Muscle of leg (tissue), 16 donors: ENCODE results near the gene CLP1. TPM values are rescaled to one million over a fixed set of nuclear protein-coding genes. Genes with fewer than 3 reads are reported as not detected.

Source experiments
- DNase-seq: peaks from one replicate; pipeline ENCODE4 v3.0.0; 2013
- H3K27ac ChIP-seq: one replicate; pipeline ENCODE4 v1.5.1; 2013; ENCODE audit warnings: mild to moderate bottlenecking, low read length, control low read depth
- H3K27me3 ChIP-seq: one replicate; pipeline ENCODE4 v1.6.1; 2013; ENCODE audit warnings: low read length; ENCODE audit not compliant: control insufficient read depth, insufficient read depth
- H3K36me3 ChIP-seq: one replicate; pipeline ENCODE4 v1.6.1; 2013; ENCODE audit warnings: low read length; ENCODE audit not compliant: control insufficient read depth, insufficient read depth
- H3K4me1 ChIP-seq: one replicate; pipeline ENCODE4 v1.6.1; 2013; ENCODE audit warnings: low read length; ENCODE audit not compliant: control insufficient read depth, insufficient read depth
- H3K4me3 ChIP-seq: one replicate; pipeline ENCODE4 v1.5.1; 2013; ENCODE audit warnings: low read length, control low read depth
- H3K9me3 ChIP-seq: replicated peaks from 2 replicates; pipeline ENCODE4 v1.6.1; 2013; ENCODE audit warnings: low read depth, low read length; ENCODE audit not compliant: control insufficient read depth
- WGBS: methylation state at CpG from one replicate; pipeline ENCODE4 v1.1.5; 2013; ENCODE audit warnings: missing lambda C conversion rate; ENCODE audit not compliant: insufficient coverage; 5-methylcytosine and 5-hydroxymethylcytosine counted together
- long read RNA-seq, 11 donors: transcript quantifications; one replicate each; lab custom pipeline, GENCODE V29; 2026
- polyA plus RNA-seq, 8 donors: library from polyadenylated mRNA; unstranded; fragments of 120-200 nt; gene quantifications; one replicate each; pipeline versions ENCODE4 v1.2.1 to v1.2.3, GENCODE V29; 2013; ENCODE audit warnings: inconsistent platforms in 1 of 8, low replicate concordance in 1 of 8; ENCODE audit not compliant: insufficient read length in 8 of 8, insufficient read depth in 1 of 8
- total RNA-seq: library from RNA; stranded (reverse); fragments of 120-200 nt; gene quantifications from one replicate; pipeline ENCODE4 v1.2.4, GENCODE V29; 2013

Gene CLP1
- 12.3 TPM for total RNA-seq
- 10 to 100 TPM in 4 of 8 donors, 1 to 10 TPM in 4; 8.6 to 11.3 (median 10.0) TPM for polyA plus RNA-seq
- long read RNA-seq, donor 1, partial matches to known transcripts = 0 of 4 reads
- long read RNA-seq, donor 1, other reads (novel, unspliced or antisense) = 0 of 4 reads
- long read RNA-seq, donor 2 = 0 reads
- long read RNA-seq, donor 3, transcript CLP1-205 (3 exons, 2,435 nt) = major isoform, 5 of 6 reads
- long read RNA-seq, donor 3, partial matches to known transcripts = 0 of 6 reads
- long read RNA-seq, donor 3, other reads (novel, unspliced or antisense) = 0 of 6 reads
- long read RNA-seq, donor 4, transcript CLP1-205 (3 exons, 2,435 nt) = major isoform, 5 of 5 reads
- long read RNA-seq, donor 4, partial matches to known transcripts = 0 of 5 reads
- long read RNA-seq, donor 4, other reads (novel, unspliced or antisense) = 0 of 5 reads
- long read RNA-seq, donor 5, transcript CLP1-205 (3 exons, 2,435 nt) = major isoform, 8 of 8 reads
- long read RNA-seq, donor 5, partial matches to known transcripts = 0 of 8 reads
- long read RNA-seq, donor 5, other reads (novel, unspliced or antisense) = 0 of 8 reads
- long read RNA-seq, donor 6, transcript CLP1-205 (3 exons, 2,435 nt) = major isoform, 5 of 5 reads
- long read RNA-seq, donor 6, partial matches to known transcripts = 0 of 5 reads
- long read RNA-seq, donor 6, other reads (novel, unspliced or antisense) = 0 of 5 reads
- long read RNA-seq, donor 7, transcript CLP1-205 (3 exons, 2,435 nt) = major isoform, 6 of 7 reads
- long read RNA-seq, donor 7, partial matches to known transcripts = 0 of 7 reads
- long read RNA-seq, donor 7, other reads (novel, unspliced or antisense) = 0 of 7 reads
- long read RNA-seq, donor 8, partial matches to known transcripts = 0 of 2 reads
- long read RNA-seq, donor 8, other reads (novel, unspliced or antisense) = 0 of 2 reads
- long read RNA-seq, donor 9, partial matches to known transcripts = 0 of 2 reads
- long read RNA-seq, donor 9, other reads (novel, unspliced or antisense) = 0 of 2 reads
- long read RNA-seq, donor 10, transcript CLP1-205 (3 exons, 2,435 nt) = major isoform, 5 of 5 reads
- long read RNA-seq, donor 10, partial matches to known transcripts = 0 of 5 reads
- long read RNA-seq, donor 10, other reads (novel, unspliced or antisense) = 0 of 5 reads
- long read RNA-seq, donor 11, partial matches to known transcripts = 0 of 3 reads
- long read RNA-seq, donor 11, other reads (novel, unspliced or antisense) = 0 of 3 reads

GRCh38 chr11:57657194-57658022 lies at the start of gene CLP1:
Gene CLP1, plus strand, starts transcription at chr11:57657762. Its CDS starts 1,715 bp downstream, at chr11:57659477.
- no peaks in the 10 kb centered on the region for H3K9me3 ChIP-seq
- under 1% methylated on average over 44 of the region's 45 CpGs for WGBS
- peak within 1 kb of the TSS; percentile 94 for H3K27ac ChIP-seq
- peak within 1 kb of the TSS; percentile 77 for H3K4me3 ChIP-seq
- peaks cover 26% of the 10 kb centered on the region for H3K36me3 ChIP-seq
- peak; percentile 100 for DNase-seq
- peaks cover 6% of the 10 kb centered on the region for H3K4me1 ChIP-seq
- H3K27me3 ChIP-seq = peaks cover 2% of the 10 kb centered on the region

- WGBS = 93% methylated on average over 2 of the region's 4 CpGs
- H3K36me3 ChIP-seq = peaks cover 31% of the 10 kb centered on the region
- H3K27ac ChIP-seq = no peak overlapping the region
- H3K9me3 ChIP-seq = no peaks in the 10 kb centered on the region
- no peaks in the 10 kb centered on the region for H3K27me3 ChIP-seq
- no peaks in the 10 kb centered on the region for H3K4me1 ChIP-seq
- no peak for DNase-seq
- no peak overlapping the region for H3K4me3 ChIP-seq
These were observed 47.4 kb upstream of the CLP1 start for GRCh38 chr11:57610170-57610569.

GRCh38 chr11:57614234-57614772 lies 43.3 kb upstream of the CLP1 start:
- H3K9me3 ChIP-seq = peaks cover 2% of the 10 kb centered on the region
- no peaks in the 10 kb centered on the region for H3K27me3 ChIP-seq
- no peak for DNase-seq
- no peak overlapping the region for H3K4me3 ChIP-seq
- peaks cover 20% of the 10 kb centered on the region for H3K36me3 ChIP-seq
- no peaks in the 10 kb centered on the region for H3K4me1 ChIP-seq
- WGBS = 77% methylated on average over 9 of the region's 10 CpGs
- no peak overlapping the region for H3K27ac ChIP-seq

GRCh38 chr11:57615308-57615707 lies 42.3 kb upstream of the CLP1 start:
- H3K4me1 ChIP-seq = no peaks in the 10 kb centered on the region
- H3K36me3 ChIP-seq = peaks cover 17% of the 10 kb centered on the region
- no peak overlapping the region for H3K27ac ChIP-seq
- no peak overlapping the region for H3K4me3 ChIP-seq
- H3K27me3 ChIP-seq = no peaks in the 10 kb centered on the region
- H3K9me3 ChIP-seq = peaks cover 4% of the 10 kb centered on the region
- 67% methylated on average over 1 of the region's 1 CpG for WGBS
- DNase-seq = no peak

- Histone ChIP-seq H3K9me3 (peaks cover 4% of the 10 kb centered on the region), H3K27ac (no peak overlapping the region), H3K27me3 (no peaks in the 10 kb centered on the region), H3K4me1 (no peaks in the 10 kb centered on the region), H3K4me3 (no peak overlapping the region), H3K36me3 (peaks cover 15% of the 10 kb centered on the region)
- no peak for DNase-seq
- no CpG with 5 or more reads among the region's 3 CpGs for WGBS
These were observed 41.0 kb upstream of the CLP1 start for GRCh38 chr11:57616595-57616994.

GRCh38 chr11:57618438-57618837 lies 39.1 kb upstream of the CLP1 start:
- H3K36me3 ChIP-seq = peaks cover 11% of the 10 kb centered on the region
- no peak for DNase-seq
- H3K4me3 ChIP-seq = no peak overlapping the region
- H3K27ac ChIP-seq = no peak overlapping the region
- 83% methylated on average over 2 of the region's 2 CpGs for WGBS
- no peaks in the 10 kb centered on the region for H3K27me3 ChIP-seq
- peaks cover 4% of the 10 kb centered on the region for H3K9me3 ChIP-seq
- no peaks in the 10 kb centered on the region for H3K4me1 ChIP-seq

- H3K27me3 ChIP-seq = no peaks in the 10 kb centered on the region
- H3K4me1 ChIP-seq = no peaks in the 10 kb centered on the region
- H3K4me3 ChIP-seq = no peak overlapping the region
- H3K36me3 ChIP-seq = peaks cover 6% of the 10 kb centered on the region
- no CpG with 5 or more reads among the region's 2 CpGs for WGBS
- no peak overlapping the region for H3K27ac ChIP-seq
- peaks cover 4% of the 10 kb centered on the region for H3K9me3 ChIP-seq
- no peak for DNase-seq
These were observed 38.2 kb upstream of the CLP1 start for GRCh38 chr11:57619331-57619730.

- Histone ChIP-seq H3K27me3 (no peaks in the 10 kb centered on the region), H3K36me3 (no peaks in the 10 kb centered on the region), H3K9me3 (peaks cover 4% of the 10 kb centered on the region), H3K27ac (no peak overlapping the region), H3K4me1 (no peaks in the 10 kb centered on the region), H3K4me3 (no peak overlapping the region)
- DNase-seq = no peak
These were observed 37.1 kb upstream of the CLP1 start for GRCh38 chr11:57620467-57620866.

- Histone ChIP-seq H3K36me3 (no peaks in the 10 kb centered on the region), H3K4me3 (no peak overlapping the region), H3K27me3 (no peaks in the 10 kb centered on the region), H3K4me1 (no peaks in the 10 kb centered on the region), H3K27ac (no peak overlapping the region), H3K9me3 (peaks cover 4% of the 10 kb centered on the region)
- no peak for DNase-seq
- 6% methylated on average over 2 of the region's 3 CpGs for WGBS
These were observed 35.3 kb upstream of the CLP1 start for GRCh38 chr11:57622263-57622662.
